ENCODE measurements around the gene IFI27. TPM values are rescaled to one million over a fixed set of nuclear protein-coding genes. Genes with fewer than 3 reads are reported as not detected.

The IFI27 gene
- 1.2 and 2.4 TPM in 2 replicates for polyA plus RNA-seq (2012; rRNA removed)
- 0.19 and 1.6 TPM in 2 replicates for polyA plus RNA-seq (2012; cell fraction: cytosol; rRNA removed)
- 5.0 and 6.8 TPM in 2 replicates for polyA plus RNA-seq (2012; cell fraction: nucleus; rRNA removed)

GRCh38 chr14:94110552-94111181, at the start of gene IFI27:
Gene IFI27, plus strand, starts transcription at chr14:94110736.
- Histone ChIP-seq H3K9ac (no peak within 1 kb of the TSS), H3K9me3 (no peaks in the 10 kb centered on the region), H3K4me2 (no peak within 1 kb of the TSS), H3K9me2 (no peaks in the 10 kb centered on the region), H3K27me3 (ENCODE audit: insufficient read depth) (no peaks in the 10 kb centered on the region), H3K36me3 (replicated peaks in 1 of 2; ENCODE audit: control insufficient read depth in 1 of 2, insufficient read depth in 2 of 2, low read length in 1 of 2) (peaks cover 0 to 3% of the 10 kb centered on the region in 2 experiments), H3K27ac (ENCODE audit: low read depth in 2 of 2, low read length in 1 of 2) (no peak within 1 kb of the TSS), H2AFZ (ENCODE audit: low read depth) (no peak within 1 kb of the TSS), H3K79me2 (ENCODE audit: insufficient read depth) (no peaks in the 10 kb centered on the region), H3K4me3 (ENCODE audit: low read depth in 2 of 2, low read length in 1 of 2) (no peak within 1 kb of the TSS), H4K20me1 (ENCODE audit: insufficient read depth) (no peaks in the 10 kb centered on the region), H3F3A (replicated peaks; ENCODE audit: insufficient read depth) (no peaks in the 10 kb centered on the region), H3K4me1 (ENCODE audit: control insufficient read depth in 1 of 2, insufficient read depth in 2 of 2, low read depth in 1 of 2, low read length in 1 of 2) (peaks cover 0 to 33% of the 10 kb centered on the region in 2 experiments; a peak in 1 of 4 replicates)
- DNase-seq = no peak
- POLR2A ChIA-PET = no interaction called here
- CTCF ChIA-PET = interaction anchor here (1.0 kb wide), 4 partner anchors 10 to 74 kb away, joined by 3 to 4 read pairs (median 3); no protein-coding TSS in a partner anchor
- TF ChIP-seq MAX (IDR thresholded peaks at IDR 0.05; ENCODE audit: low read depth) (no peak), ELF1 (IDR thresholded peaks at IDR 0.05) (no peak), RCOR1 (IDR thresholded peaks at IDR 0.05; ENCODE audit: low read length) (no peak), JUND (IDR thresholded peaks at IDR 0.05) (no peak), FOSL2 (IDR thresholded peaks at IDR 0.05; ENCODE audit: borderline replicate concordance, low read depth) (no peak), NRF1 (IDR thresholded peaks at IDR 0.05; ENCODE audit: low read depth, low read length) (no peak), TAF1 (IDR thresholded peaks at IDR 0.05; ENCODE audit: borderline replicate concordance, low read depth, low read length) (no peak), POLR2AphosphoS5 (IDR thresholded peaks at IDR 0.05; ENCODE audit: low read depth, low read length) (no peak), EP300 (IDR thresholded peaks at IDR 0.05; ENCODE audit: borderline replicate concordance in 1 of 2, low read depth in 1 of 2, low read length in 1 of 2) (no peak), CHD2 (IDR thresholded peaks at IDR 0.05; ENCODE audit: low read length, partially characterized antibody) (no peak), FOXM1 (IDR thresholded peaks at IDR 0.05; ENCODE audit: low read depth) (no peak), TEAD4 (IDR thresholded peaks at IDR 0.05; ENCODE audit: borderline replicate concordance, insufficient read depth) (no peak), SMC3 (IDR thresholded peaks at IDR 0.05; ENCODE audit: low read depth, low read length) (no peak), RAD21 (IDR thresholded peaks at IDR 0.05; ENCODE audit: low read length) (no peak)
- TF ChIP-seq, protein P1, sequence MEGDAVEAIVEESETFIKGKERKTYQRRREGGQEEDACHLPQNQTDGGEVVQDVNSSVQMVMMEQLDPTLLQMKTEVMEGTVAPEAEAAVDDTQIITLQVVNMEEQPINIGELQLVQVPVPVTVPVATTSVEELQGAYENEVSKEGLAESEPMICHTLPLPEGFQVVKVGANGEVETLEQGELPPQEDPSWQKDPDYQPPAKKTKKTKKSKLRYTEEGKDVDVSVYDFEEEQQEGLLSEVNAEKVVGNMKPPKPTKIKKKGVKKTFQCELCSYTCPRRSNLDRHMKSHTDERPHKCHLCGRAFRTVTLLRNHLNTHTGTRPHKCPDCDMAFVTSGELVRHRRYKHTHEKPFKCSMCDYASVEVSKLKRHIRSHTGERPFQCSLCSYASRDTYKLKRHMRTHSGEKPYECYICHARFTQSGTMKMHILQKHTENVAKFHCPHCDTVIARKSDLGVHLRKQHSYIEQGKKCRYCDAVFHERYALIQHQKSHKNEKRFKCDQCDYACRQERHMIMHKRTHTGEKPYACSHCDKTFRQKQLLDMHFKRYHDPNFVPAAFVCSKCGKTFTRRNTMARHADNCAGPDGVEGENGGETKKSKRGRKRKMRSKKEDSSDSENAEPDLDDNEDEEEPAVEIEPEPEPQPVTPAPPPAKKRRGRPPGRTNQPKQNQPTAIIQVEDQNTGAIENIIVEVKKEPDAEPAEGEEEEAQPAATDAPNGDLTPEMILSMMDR (IDR thresholded peaks at IDR 0.05) = no peak
- TF ChIP-seq, protein P2, sequence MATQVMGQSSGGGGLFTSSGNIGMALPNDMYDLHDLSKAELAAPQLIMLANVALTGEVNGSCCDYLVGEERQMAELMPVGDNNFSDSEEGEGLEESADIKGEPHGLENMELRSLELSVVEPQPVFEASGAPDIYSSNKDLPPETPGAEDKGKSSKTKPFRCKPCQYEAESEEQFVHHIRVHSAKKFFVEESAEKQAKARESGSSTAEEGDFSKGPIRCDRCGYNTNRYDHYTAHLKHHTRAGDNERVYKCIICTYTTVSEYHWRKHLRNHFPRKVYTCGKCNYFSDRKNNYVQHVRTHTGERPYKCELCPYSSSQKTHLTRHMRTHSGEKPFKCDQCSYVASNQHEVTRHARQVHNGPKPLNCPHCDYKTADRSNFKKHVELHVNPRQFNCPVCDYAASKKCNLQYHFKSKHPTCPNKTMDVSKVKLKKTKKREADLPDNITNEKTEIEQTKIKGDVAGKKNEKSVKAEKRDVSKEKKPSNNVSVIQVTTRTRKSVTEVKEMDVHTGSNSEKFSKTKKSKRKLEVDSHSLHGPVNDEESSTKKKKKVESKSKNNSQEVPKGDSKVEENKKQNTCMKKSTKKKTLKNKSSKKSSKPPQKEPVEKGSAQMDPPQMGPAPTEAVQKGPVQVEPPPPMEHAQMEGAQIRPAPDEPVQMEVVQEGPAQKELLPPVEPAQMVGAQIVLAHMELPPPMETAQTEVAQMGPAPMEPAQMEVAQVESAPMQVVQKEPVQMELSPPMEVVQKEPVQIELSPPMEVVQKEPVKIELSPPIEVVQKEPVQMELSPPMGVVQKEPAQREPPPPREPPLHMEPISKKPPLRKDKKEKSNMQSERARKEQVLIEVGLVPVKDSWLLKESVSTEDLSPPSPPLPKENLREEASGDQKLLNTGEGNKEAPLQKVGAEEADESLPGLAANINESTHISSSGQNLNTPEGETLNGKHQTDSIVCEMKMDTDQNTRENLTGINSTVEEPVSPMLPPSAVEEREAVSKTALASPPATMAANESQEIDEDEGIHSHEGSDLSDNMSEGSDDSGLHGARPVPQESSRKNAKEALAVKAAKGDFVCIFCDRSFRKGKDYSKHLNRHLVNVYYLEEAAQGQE (IDR thresholded peaks at IDR 0.05; ENCODE audit: low read depth, low read length) = no peak
- 89% methylated on average over 12 of the region's 14 CpGs for WGBS (ENCODE audit: low lambda C conversion rate)
